COLO668 (cell line): ENCODE data around the gene DDX1.

ENCODE experiments used
- DNase-seq: peaks from one replicate; lab custom pipeline; 2025; ENCODE audit not compliant: unreplicated experiment; lab: John Stamatoyannopoulos, UW

DDX1 gene

DNA sequence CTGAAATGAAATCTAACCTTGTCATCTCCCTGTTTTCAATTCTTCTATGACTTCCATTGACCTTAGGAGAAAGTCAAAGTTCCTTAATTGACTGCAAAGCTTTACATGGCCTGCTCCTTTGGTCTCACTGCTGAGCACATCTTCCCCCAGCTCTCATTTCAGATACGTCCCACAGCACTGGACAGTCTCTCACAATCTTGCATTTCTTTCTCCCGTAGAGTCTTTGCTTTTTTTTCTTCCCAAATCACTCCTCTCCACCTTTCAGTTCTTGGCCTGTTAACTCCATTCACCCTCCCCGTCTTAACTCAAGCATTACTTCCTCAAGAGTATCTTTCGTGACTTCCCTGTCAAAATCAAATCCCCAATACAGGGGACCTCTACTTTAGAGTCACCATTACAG lies 67.2 kb downstream of the DDX1 start:
- DNase-seq: no peak

DNA sequence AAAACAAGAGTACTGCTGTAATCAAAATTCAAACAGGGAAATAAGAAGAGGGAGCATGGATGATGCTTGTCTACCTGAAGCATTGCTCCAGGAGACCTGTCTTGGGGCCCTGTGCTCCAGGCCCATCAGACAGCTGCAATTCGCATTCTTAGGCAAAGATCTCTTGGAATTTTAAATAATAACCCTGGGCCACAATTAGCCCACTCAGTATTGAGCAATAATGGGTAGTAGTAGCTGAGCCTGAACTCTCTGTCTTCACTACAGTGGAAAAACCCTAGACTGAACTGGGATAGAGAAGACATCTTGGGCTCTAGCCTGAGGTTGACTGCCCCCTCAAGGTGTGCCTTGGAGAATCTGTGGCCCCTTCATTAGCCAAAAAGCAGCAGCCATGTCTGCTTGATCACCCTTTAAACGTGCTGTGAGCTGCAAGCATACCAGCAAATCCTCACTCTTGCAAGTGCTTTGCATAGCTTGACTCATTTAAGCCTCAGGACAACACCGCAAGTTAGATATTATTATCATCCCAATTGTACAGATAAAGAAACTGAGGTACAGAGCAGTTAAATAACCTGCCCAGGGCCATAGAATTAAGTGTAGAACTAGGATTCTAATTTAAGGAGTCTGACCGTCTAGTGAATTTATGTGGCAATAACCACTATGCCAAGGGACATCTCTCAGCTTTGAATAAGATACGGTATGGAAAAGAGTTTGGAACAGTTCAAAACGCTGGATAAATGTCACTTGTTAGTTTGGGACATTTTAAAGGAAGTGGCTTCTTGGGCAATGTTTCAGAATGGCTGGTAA lies 69.0 kb downstream of the DDX1 start:
- DNase-seq: no peak

DNA sequence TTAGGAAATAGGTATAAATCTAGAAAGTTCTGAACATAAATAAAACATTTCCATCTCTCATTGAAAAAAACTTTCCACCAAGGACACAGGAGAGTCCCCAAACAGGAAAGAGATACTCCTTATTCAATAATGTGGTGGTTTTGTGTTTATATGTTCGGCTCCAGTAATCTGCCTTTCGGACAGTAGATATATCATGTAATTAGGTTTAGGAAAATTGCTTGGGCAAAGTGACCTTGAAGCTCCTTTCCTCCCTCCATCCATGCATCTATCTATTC lies 69.6 kb downstream of the DDX1 start:
- DNase-seq: no peak

DNA sequence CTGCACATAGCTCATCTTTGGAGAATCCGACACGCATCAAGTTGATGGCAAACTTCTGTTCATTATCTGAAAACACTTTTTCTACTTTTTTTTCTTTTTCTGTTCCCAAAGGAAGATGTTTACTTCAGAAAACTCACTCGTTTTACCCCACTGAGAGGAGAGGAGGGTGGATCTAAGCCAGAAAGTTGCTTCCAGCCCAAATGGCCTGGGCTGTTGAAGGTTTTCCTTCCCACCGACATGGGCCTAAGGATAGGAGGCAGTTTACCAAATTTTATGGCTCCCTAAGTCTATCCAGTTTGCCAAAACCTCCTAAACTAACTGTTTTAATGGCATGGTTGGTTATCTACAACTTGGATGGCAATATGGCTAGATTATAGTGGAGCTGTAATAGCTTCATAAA lies 70.4 kb downstream of the DDX1 start:
- DNase-seq: no peak

DNA sequence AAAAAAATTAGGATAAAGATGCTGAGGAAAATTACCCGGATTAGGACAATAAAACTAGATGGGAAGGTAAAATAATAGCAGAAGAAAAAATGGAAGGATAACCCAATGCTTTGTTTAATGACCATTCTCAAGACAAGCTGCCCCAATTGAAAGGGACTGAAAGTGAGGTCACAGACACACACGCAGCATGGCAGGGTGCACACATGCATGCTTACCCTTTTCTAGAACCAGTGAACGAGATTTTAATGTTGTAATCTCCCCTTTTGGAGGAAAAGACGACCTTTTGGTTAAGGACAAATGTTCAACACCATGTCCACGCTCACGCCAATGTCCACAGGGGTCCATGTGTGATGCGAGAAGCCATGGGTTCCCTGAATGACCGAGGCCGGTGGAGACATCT lies 70.9 kb downstream of the DDX1 start:
- DNase-seq: no peak

DNA sequence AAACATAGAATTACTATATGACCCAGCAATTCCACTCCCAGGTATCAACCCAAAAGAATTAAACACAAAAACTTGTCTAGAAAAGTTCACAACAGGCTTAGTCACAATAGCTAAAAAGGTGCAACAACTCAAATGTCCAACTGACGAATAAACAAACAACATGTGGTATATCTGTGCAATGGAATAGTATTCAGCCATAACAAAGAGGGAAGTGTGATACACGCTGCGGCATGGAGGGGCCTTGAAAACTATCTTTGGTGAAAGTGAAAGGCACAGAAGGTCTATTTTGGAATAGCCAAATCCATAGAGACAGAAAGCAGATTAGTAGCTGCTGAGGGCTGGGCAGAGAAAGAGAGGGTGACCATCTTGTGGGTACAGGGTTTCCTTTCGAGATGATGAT lies 72.1 kb downstream of the DDX1 start:
- DNase-seq: no peak

DNA sequence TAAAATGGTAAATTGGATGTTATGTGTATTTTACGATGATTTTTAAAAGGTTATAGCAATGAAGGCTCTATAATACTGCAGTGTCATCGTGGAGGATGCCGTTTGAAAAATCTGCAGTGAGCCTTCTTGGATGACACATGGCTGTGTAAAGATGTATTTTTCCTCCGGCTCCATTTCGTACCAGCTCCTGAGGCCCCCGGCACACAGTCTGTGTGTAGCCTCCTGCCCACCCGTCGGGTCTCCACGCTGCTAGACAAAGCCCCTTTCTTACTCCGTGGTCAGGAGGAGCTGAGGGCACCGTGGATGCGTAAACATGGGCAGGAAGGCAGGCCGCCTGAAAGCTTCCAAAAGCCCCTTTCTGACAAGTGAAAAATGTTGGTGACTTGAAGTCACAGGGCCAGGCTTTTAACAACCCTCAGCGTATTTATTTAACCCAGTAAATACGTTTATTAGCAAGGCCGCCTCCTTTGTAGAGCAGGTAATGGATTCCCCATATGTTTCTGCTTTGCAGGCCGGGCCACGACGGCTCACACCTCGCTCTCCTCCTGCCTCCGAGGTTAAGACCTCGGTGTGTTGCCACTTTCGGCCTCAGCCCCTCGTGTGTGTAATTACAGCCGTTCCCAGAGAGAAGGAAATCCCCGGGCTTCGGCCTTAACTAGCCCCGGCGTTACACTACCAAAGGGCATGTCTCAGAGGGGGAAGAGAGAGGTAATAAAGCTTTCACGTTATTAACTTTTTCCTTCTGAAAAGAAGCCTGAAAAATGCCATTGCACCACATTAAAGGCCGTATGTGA lies 72.8 kb downstream of the DDX1 start:
- no peak for DNase-seq

DNA sequence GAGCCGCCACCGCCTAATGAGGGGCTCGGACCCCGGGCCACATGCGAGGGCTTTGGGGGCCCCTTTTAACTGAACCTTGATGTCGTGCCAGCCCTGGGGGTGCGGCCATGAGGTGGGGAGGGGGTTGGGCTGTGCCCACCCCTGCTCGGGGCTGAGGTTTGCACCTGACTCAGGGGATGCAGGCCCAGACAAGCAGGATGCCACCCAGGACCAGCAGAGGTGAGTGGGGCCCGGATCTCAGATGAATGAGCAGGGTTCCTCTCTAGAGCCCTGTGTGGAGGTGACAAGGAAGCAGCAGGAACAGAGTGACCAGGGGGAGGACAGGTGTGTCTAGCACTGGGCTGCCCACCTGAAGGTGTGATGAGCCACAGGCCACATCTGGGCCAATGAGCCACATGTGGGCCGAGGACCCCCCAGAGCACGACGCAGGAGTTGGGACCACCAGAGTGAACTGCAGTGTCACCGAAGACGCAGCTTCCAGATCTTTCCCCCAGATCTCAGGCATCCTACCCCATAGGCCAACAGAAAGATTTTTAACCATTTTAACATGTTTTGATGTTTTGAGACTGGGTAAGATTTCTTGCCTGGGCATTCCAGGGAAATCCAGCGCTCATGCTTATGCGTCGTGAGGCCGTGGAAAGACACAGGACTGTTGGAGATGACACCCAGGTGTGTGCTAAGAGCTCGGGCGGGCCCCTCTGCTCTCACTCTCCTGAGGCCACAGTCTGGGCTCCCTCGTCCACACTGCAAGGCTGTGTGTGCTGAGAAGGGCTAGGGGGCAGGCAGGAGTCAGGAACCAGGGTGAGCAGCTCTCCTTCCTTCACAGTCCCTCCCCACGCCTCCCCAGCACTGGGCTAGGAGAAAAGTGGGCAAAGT lies 73.6 kb downstream of the DDX1 start:
- DNase-seq: no peak

DNA sequence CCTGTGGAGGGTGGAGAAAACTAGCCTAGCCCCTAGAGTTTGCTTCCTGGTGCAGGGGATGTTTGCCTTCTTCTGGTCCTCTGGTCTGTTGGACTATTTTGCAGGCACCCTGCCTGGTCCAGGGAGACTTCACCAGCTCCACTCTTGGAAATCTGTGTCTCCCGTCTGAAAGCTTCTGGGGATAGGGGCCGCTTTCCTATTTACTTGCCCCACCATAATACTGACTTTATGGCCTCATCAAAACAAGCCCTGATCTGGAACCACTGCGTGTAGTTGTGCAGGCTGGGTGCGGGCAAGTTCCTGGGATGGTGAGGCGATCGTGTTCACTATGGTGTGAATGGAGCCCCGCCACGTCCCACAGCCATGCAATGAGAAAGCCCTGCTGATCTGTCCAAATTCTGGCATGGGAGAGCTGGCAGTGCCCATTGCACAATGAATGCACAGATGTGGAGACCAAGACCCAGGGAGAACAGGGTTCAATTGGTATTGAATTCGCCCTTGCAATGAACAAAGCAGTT lies 74.3 kb downstream of the DDX1 start:
- no peak for DNase-seq

DNA sequence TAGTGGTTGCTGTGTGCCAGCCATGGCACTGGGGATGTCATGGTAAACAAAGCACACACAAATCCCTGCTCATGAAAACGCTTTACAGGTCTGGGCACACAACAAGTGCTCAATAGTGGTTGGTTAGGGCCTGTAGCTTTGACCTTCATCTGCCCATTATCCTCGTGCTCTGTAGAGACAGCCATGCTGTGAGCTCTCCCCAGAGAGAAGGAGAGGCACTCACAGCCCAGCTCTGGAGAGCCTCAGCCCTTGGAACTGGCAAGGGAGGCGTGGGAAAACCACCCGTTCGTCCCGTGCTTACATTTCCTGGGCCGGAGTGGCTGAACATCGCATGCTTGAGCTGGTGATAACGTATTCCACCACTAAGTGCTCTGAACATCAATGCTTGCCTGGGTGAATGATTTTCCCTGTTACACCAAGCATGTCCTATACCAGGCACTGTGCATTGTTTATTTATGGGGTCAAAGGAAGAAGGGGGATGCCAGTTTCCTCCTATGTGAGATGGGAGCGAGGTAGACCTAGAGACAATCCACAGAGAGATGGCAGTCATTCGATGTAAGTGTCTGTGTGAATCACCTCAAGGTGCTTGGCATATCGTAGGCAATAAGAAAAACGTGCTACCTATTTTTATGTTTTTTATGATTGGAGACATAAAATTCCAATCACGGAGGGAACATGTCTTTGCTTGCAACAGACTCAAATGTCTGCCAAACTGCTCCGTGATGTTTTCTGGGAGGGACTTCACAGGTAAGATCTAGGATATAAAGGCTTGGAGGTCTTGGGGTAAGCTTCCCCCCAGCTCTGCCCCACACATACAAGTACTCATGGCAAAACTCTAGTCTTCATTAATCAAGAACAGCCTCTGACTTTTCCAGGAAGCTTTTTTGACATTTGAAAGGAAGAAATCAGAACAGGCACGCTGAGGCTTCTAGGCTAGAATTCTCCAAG lies 75.5 kb downstream of the DDX1 start:
- no peak for DNase-seq

DNA sequence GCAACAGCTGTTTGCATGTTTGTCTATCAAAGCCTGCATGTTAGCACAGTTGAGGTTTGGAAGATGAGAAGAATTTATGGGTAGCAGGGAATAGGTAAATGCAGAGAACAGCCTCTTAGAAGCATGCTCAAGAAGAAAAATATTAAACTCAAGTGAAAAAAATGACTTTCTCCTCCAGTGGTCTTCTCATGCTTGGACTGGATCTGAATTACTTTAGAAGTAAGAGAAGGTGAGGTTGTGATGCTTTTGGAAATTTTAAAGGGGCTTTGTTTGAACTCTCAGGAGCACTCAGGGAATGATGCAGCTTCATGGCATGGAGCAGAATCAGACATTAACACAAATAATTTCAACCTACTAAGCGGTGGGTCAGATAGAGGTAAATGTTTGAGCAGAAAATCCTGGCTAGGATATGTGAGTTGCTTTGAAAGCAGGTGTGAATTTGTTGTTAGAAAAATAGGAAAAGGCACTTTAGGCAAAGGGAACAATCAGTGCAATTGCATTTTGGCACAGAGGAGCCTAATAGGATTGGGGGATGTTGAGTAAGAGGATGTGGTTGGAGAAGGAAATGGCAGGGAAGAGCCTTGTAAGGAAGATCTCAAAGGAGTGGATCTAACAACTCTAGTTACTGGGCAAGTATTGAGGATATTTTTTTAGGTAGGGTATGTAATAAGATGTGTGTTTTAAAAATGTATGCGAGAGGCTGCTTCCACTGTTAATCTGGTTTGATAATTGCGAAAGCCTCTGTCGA lies 76.3 kb downstream of the DDX1 start:
- no peak for DNase-seq

DNA sequence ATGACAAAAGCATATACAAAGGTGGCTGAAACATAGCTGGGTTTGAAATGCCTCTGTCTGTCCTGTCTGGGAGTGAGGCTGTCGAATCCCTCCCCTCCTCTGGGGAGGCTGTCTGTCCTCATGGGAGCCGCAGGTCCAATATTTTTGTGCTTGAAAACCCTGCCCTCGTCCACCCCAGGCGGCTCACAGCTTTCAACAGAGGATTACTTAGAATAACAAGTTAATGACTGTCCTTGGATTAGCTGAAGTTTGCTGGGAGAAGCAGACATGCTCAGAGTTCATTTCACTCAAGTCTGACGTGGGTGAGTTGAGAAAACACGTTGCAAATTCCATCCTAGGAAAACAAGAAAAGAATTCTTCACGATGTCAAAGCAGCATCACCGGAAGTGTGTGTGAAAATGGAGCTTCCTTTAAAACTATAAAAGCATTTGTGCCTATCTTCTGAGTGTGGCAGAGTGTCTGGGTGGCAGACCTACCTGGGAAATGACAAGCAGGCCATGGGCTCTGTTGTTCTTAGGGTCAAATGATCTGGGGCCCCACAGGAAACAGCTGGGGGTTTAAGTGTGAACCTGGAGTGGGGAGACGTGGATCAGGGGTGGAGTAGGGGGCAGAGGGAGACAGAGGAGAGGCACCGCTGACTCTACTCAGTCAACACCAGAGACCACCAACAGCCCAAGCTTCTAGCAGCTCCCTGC lies 77.1 kb downstream of the DDX1 start:
- no peak for DNase-seq

DNA sequence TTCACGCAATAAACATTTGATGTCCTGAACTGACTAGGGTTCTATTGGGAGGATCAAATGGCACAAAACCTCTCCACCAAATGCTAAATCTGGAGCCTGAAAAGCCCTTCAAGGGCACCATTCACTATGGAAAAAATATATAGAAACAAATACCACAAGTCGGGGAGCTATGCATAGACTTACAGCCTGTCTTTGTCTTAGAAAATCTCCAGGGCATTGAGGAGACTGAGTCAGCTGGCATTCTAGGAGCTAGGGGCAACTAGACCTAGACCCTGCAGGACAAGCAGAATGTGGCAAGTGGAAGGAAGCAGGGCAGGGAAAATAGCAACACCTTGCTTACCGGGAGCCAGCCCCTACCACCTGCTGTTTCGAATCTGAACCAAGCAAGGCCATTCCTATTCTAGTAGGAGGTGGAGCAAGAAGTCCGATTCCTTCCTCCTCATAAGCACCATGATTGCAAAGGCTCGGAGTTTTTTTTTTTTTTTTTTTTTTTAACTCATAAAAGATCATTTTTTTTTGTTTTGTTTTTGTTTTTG lies 77.8 kb downstream of the DDX1 start:
- DNase-seq: no peak

DNA sequence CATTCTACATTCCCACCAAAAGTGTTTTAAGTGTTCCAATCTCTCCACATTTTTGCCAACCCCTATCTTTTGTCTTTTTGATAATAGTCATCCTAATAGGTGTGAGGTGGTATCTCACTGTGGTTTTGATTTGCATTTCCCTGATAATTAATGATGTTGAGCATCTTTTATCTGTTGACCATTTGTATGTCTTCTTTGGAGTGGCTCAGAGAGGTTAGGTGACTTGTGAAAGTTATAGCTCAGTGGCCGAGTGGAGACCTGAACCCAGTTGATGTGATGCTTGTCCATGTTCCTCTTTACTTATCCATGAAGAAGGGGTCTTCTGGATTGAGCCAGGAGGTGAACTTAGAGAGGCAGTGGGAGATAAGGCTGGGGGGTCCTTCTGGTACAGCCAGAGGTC lies 78.8 kb downstream of the DDX1 start:
- no peak for DNase-seq

DNA sequence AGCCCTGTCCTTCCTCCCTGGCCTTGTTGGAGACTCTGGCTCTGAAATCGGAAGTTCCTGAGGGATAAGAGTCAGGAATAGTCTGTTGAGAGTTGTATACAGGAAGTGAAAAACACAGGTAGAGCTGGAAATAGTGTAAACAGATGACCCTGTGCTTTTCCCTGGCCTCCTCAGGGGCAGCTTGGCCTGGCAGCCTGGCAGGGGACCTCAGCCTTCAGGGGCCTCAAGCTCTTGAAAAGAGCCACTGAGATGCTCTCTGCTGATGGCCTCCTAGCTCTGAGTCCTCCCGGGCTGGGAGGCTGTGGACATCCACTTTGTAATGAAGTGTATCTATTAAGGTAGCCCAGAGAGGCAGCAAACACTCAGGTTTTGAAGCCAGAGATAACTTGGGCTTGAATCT lies 79.3 kb downstream of the DDX1 start:
- DNase-seq: no peak

DNA sequence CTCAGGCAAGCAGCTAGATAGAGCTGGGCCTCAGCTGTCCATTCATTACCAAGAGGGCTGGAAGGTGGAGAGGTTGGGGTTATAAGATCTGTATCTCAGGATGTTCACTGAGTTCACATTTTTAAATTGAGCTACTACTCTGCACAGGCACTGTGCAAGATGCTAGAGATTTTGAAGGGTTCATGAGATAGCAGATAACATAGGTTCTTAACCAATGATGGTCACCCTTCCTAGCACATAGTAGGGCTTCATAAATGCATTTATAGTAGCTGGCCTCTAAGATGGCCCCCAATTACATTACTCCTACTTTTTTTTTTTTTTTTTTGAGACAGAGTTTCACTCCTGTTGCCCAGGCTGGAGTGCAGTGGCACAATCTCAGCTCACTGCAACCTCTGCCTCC lies 79.7 kb downstream of the DDX1 start:
- no peak for DNase-seq

DNA sequence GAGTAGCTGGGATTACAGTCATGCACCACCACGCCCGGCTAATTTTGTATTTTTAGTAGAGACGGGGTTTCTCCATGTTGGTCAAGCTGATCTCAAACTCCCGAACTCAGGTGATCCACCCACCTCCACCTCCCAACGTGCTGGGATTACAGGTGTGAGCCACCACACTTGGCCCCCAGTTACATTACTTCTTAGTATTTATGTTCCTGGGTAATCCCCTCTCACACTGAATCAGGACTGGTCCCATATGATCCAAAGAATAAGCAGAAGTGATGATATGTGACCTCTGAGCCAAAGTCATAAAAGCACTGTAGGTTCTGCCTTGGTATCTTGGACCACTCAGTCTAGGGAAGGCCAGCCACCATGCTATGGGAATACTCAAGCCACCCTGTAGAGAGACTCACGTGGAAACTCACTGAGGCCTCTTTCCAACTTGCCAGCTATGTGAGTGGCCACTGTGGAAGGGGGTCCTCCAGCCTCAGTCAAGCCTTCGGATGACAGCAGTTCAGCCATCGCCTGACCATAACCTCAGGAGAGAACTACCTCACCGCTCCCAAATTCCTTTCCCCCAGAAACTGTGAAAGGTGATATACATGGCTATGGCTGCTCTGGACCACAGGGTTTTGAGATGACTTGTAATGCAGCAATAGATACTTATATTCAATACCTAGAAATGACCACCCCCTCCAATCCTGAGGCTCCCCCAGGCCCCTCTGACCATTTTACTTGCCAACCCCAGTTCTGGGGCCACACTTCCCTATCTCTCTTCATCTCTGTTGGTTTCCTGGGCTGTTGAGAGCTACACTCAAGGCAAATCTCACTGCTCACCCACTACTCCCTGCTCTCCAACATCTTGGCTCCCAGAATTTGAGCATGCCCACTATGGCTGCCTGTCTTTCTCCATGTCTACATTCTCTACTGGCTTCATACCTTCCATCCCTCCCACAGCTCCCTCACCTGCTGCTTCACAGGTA lies 80.5 kb downstream of the DDX1 start:
- no peak for DNase-seq
